ENCODE data around the gene PHACTR1.

PHACTR1 gene

DNA sequence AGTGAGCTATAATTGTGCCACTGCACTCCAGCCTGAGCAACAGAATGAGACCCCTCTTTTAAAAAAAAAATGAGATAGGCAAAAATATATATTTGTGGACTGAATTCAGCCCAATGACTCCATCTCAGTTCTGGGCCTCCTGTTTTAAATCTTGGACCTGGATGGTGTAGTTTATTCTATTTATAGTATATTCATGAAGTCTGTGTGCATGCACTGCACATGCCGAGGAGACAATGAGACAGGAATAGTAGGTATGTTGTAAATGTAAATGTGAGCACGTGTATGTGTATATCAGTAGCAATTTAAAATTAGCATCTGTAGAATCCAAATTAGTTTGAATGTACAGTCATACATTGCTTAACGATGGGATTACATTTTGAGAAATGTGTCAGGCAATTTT, 520.8 kb downstream of the PHACTR1 start:
- Histone ChIP-seq H3K36me3 (replicated peaks in 1 of 2; ENCODE audit: control insufficient read depth in 2 of 2, insufficient read depth in 2 of 2, low read length in 2 of 2) (no peaks in the 10 kb centered on the region), H3K14ac (ENCODE audit: low read length) (no peak overlapping the region), H2AK5ac (ENCODE audit: low read depth, low read length) (no peak overlapping the region), H2BK5ac (ENCODE audit: low read length) (no peak overlapping the region), H2BK120ac (ENCODE audit: low read depth, low read length) (no peak overlapping the region), H3K27ac (replicated peaks; ENCODE audit: low read length) (no peak overlapping the region), H3K9ac (ENCODE audit: low read depth, low read length, poor library complexity) (no peak overlapping the region), H3K4me1 (ENCODE audit: control insufficient read depth in 2 of 2, insufficient read depth in 1 of 2, low read depth in 1 of 2, low read length in 2 of 2) (no peaks in the 10 kb centered on the region), H3K4ac (ENCODE audit: low read length) (no peak overlapping the region), H3K27me3 (ENCODE audit: control insufficient read depth in 3 of 3, insufficient read depth in 3 of 3, low read depth in 1 of 3, low read length in 3 of 3) (peaks cover 0 to 11% (median 0%) of the 10 kb centered on the region in 3 experiments), H2BK15ac (ENCODE audit: low read length) (no peak overlapping the region), H4K8ac (ENCODE audit: low read depth, low read length) (no peak overlapping the region), H3K9me3 (replicated peaks in 1 of 2; ENCODE audit: control insufficient read depth in 2 of 2, insufficient read depth in 1 of 2, low read depth in 1 of 2, low read length in 2 of 2) (no peaks in the 10 kb centered on the region), H3K4me2 (ENCODE audit: insufficient read depth, low read length, poor library complexity, severe bottlenecking) (no peak overlapping the region), H3K18ac (ENCODE audit: low read length) (no peak overlapping the region), H4K91ac (ENCODE audit: low read depth, low read length, poor library complexity) (no peak overlapping the region), H2BK12ac (ENCODE audit: low read length) (no peak overlapping the region), H3K23ac (ENCODE audit: low read depth, low read length, poor library complexity) (no peak overlapping the region), H3K4me3 (ENCODE audit: low read length in 2 of 2) (no peak overlapping the region), H2AFZ (ENCODE audit: low read length) (no peak overlapping the region), H3K79me1 (ENCODE audit: low read depth, low read length) (no peaks in the 10 kb centered on the region)
- DNase-seq (ENCODE audit: low spot score), result no peak
- WGBS, 2 donors (ENCODE audit: extremely low coverage in 2 of 2, insufficient read length in 2 of 2, insufficient replicate concordance in 1 of 2), result no CpG with 5 or more reads among the region's 3 CpGs

DNA sequence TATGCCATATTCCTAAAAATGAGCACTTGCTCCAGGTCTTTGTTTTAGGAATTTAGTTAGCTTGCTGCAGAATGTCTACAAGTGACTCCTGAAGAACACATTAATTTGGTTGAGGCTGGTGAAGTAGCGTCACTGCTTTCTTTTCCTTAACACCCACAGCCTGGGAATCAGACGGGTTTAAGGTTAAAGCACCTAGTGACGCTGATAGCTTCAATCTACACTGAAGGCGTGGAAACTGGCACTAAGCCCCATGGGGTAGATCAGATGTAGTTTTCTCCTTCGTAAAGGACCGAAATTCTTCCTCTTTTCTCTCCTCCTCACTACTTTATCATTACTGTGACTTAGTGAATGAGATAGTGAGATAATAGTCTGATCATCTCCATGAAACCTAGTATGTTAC, 521.5 kb downstream of the PHACTR1 start:
- Histone ChIP-seq H2BK5ac (ENCODE audit: low read length) (no peak overlapping the region), H3K79me1 (ENCODE audit: low read depth, low read length) (no peaks in the 10 kb centered on the region), H4K91ac (ENCODE audit: low read depth, low read length, poor library complexity) (no peak overlapping the region), H3K4me1 (ENCODE audit: control insufficient read depth in 2 of 2, insufficient read depth in 1 of 2, low read depth in 1 of 2, low read length in 2 of 2) (no peaks in the 10 kb centered on the region), H3K23ac (ENCODE audit: low read depth, low read length, poor library complexity) (no peak overlapping the region), H3K4ac (ENCODE audit: low read length) (no peak overlapping the region), H2AFZ (ENCODE audit: low read length) (no peak overlapping the region), H3K4me2 (ENCODE audit: insufficient read depth, low read length, poor library complexity, severe bottlenecking) (no peak overlapping the region), H3K9me3 (replicated peaks in 1 of 2; ENCODE audit: control insufficient read depth in 2 of 2, insufficient read depth in 1 of 2, low read depth in 1 of 2, low read length in 2 of 2) (no peaks in the 10 kb centered on the region), H2BK15ac (ENCODE audit: low read length) (no peak overlapping the region), H3K18ac (ENCODE audit: low read length) (no peak overlapping the region), H3K27me3 (ENCODE audit: control insufficient read depth in 3 of 3, insufficient read depth in 3 of 3, low read depth in 1 of 3, low read length in 3 of 3) (peaks cover 0 to 11% (median 0%) of the 10 kb centered on the region in 3 experiments), H4K8ac (ENCODE audit: low read depth, low read length) (no peak overlapping the region), H3K27ac (replicated peaks; ENCODE audit: low read length) (no peak overlapping the region), H2AK5ac (ENCODE audit: low read depth, low read length) (no peak overlapping the region), H3K14ac (ENCODE audit: low read length) (no peak overlapping the region), H3K9ac (ENCODE audit: low read depth, low read length, poor library complexity) (no peak overlapping the region), H2BK120ac (ENCODE audit: low read depth, low read length) (no peak overlapping the region), H3K4me3 (ENCODE audit: low read length in 2 of 2) (no peak overlapping the region), H3K36me3 (replicated peaks in 1 of 2; ENCODE audit: control insufficient read depth in 2 of 2, insufficient read depth in 2 of 2, low read length in 2 of 2) (no peaks in the 10 kb centered on the region), H2BK12ac (ENCODE audit: low read length) (no peak overlapping the region)
- no CpG with 5 or more reads among the region's 6 CpGs for WGBS, 2 donors (ENCODE audit: extremely low coverage in 2 of 2, insufficient read length in 2 of 2, insufficient replicate concordance in 1 of 2)
- no peak for DNase-seq (ENCODE audit: low spot score)

- Histone ChIP-seq H3K4me2 (ENCODE audit: insufficient read depth, low read length, poor library complexity, severe bottlenecking) (no peak overlapping the region), H3K14ac (ENCODE audit: low read length) (no peak overlapping the region), H4K8ac (ENCODE audit: low read depth, low read length) (no peak overlapping the region), H3K4ac (ENCODE audit: low read length) (no peak overlapping the region), H2BK120ac (ENCODE audit: low read depth, low read length) (no peak overlapping the region), H3K9ac (ENCODE audit: low read depth, low read length, poor library complexity) (no peak overlapping the region), H2AFZ (ENCODE audit: low read length) (no peak overlapping the region), H3K18ac (ENCODE audit: low read length) (no peak overlapping the region), H3K4me3 (ENCODE audit: low read length in 2 of 2) (no peak overlapping the region), H4K91ac (ENCODE audit: low read depth, low read length, poor library complexity) (no peak overlapping the region), H3K36me3 (replicated peaks in 1 of 2; ENCODE audit: control insufficient read depth in 2 of 2, insufficient read depth in 2 of 2, low read length in 2 of 2) (no peaks in the 10 kb centered on the region), H2AK5ac (ENCODE audit: low read depth, low read length) (no peak overlapping the region), H3K27ac (replicated peaks; ENCODE audit: low read length) (no peak overlapping the region), H3K27me3 (ENCODE audit: control insufficient read depth in 3 of 3, insufficient read depth in 3 of 3, low read depth in 1 of 3, low read length in 3 of 3) (peaks cover 0 to 11% (median 0%) of the 10 kb centered on the region in 3 experiments), H2BK12ac (ENCODE audit: low read length) (no peak overlapping the region), H3K9me3 (replicated peaks in 1 of 2; ENCODE audit: control insufficient read depth in 2 of 2, insufficient read depth in 1 of 2, low read depth in 1 of 2, low read length in 2 of 2) (no peaks in the 10 kb centered on the region), H2BK15ac (ENCODE audit: low read length) (no peak overlapping the region), H2BK5ac (ENCODE audit: low read length) (no peak overlapping the region), H3K79me1 (ENCODE audit: low read depth, low read length) (no peaks in the 10 kb centered on the region), H3K23ac (ENCODE audit: low read depth, low read length, poor library complexity) (no peak overlapping the region), H3K4me1 (ENCODE audit: control insufficient read depth in 2 of 2, insufficient read depth in 1 of 2, low read depth in 1 of 2, low read length in 2 of 2) (no peaks in the 10 kb centered on the region)
- WGBS, 2 donors (ENCODE audit: extremely low coverage in 2 of 2, insufficient read length in 2 of 2, insufficient replicate concordance in 1 of 2), result no CpG with 5 or more reads among the region's 7 CpGs
- no peak for DNase-seq (ENCODE audit: low spot score)
These were observed 522.2 kb downstream of the PHACTR1 start for GRCh38 chr6:13238640-13239216.

DNA sequence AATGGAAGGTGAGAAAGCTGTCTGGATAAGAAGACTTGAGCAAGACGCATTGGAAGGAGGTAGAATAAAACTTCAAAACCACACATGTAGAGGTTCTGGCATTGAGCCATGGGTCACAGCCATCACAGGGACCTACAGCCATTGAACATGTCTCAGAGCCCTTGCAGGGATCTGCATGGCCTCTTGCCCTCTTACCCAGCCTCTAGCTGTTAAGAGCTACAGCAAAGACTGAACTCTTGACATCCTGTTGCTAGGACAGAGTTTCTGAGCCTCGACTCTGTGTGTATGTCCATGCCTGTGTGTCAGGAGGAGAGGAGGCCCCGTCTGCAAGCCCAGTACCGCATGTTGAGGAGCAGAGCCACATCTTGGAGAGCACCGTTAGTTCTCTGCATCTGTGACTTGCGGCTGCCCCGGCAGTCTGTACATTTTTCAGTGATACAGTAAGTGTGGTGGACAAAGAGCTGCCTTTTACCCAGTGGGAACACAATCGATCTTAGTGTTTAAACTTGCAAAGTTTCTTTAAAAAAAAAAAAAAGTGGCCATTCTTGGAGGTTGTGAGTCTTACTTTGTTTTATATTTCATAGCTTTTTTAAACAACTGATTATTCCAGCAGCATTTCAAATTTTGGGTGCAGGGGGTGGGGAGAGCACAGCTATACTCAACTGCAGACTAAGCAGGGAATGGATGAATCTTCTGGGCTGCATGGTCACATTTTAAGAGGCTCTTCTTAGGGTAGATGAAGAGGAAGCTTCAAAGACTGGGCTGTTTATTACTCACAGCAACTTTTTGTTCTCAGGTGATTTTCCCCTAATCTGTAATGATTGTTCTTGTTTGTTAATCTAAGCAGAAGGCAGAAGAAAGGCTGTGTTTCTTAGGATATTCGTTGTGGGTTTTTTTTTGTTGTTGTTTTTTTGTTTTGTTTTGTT, 523.2 kb downstream of the PHACTR1 start:
- no peak overlapping the region for H3K18ac ChIP-seq (ENCODE audit: low read length)
- no peak overlapping the region for H2BK120ac ChIP-seq (ENCODE audit: low read depth, low read length)
- H2AK5ac ChIP-seq (ENCODE audit: low read depth, low read length), result no peak overlapping the region
- peak overlapping the region; percentile 12 for H3K9ac ChIP-seq (ENCODE audit: low read depth, low read length, poor library complexity)
- no peak overlapping the region for H3K23ac ChIP-seq (ENCODE audit: low read depth, low read length, poor library complexity)
- H2BK12ac ChIP-seq (ENCODE audit: low read length), result no peak overlapping the region
- H2AFZ ChIP-seq (ENCODE audit: low read length), result no peak overlapping the region
- peaks cover 0 to 10% (median 0%) of the 10 kb centered on the region in 3 experiments for H3K27me3 ChIP-seq (ENCODE audit: control insufficient read depth in 3 of 3, insufficient read depth in 3 of 3, low read depth in 1 of 3, low read length in 3 of 3)
- no peak overlapping the region for H2BK15ac ChIP-seq (ENCODE audit: low read length)
- WGBS, 2 donors (ENCODE audit: extremely low coverage in 2 of 2, insufficient read length in 2 of 2, insufficient replicate concordance in 1 of 2), result 100% methylated on average over 1 of the region's 9 CpGs; no CpG with 5 or more reads in 1 of the 2 donors
- H3K9me3 ChIP-seq (replicated peaks in 1 of 2; ENCODE audit: control insufficient read depth in 2 of 2, insufficient read depth in 1 of 2, low read depth in 1 of 2, low read length in 2 of 2), result no peaks in the 10 kb centered on the region
- H4K91ac ChIP-seq (ENCODE audit: low read depth, low read length, poor library complexity), result no peak overlapping the region
- H4K8ac ChIP-seq (ENCODE audit: low read depth, low read length), result peak overlapping the region; percentile 29
- no peak overlapping the region for H3K4me3 ChIP-seq (ENCODE audit: low read length in 2 of 2)
- H3K27ac ChIP-seq (replicated peaks; ENCODE audit: low read length), result no peak overlapping the region
- no peaks in the 10 kb centered on the region for H3K4me1 ChIP-seq (ENCODE audit: control insufficient read depth in 2 of 2, insufficient read depth in 1 of 2, low read depth in 1 of 2, low read length in 2 of 2)
- no peak for DNase-seq (ENCODE audit: low spot score)
- no peak overlapping the region for H3K14ac ChIP-seq (ENCODE audit: low read length)
- H3K79me1 ChIP-seq (ENCODE audit: low read depth, low read length), result no peaks in the 10 kb centered on the region
- H3K4ac ChIP-seq (ENCODE audit: low read length), result no peak overlapping the region
- no peak overlapping the region for H3K4me2 ChIP-seq (ENCODE audit: insufficient read depth, low read length, poor library complexity, severe bottlenecking)
- H2BK5ac ChIP-seq (ENCODE audit: low read length), result no peak overlapping the region
- H3K36me3 ChIP-seq (replicated peaks in 1 of 2; ENCODE audit: control insufficient read depth in 2 of 2, insufficient read depth in 2 of 2, low read length in 2 of 2), result no peaks in the 10 kb centered on the region
